Neural progenitor cell (in vitro differentiated cells): ENCODE data around the gene HMX1.

Experiments used
- CTCF ChIP-seq: fragments of 200-600 bp; sonication (generic); IDR thresholded peaks from 2 replicates; pipeline ENCODE4 v1.5.1; 2017; ENCODE audit warnings: antibody characterized with exemption, mild to moderate bottlenecking
- EZH2 ChIP-seq: fragments of 200-600 bp; sonication (generic); IDR thresholded peaks from 2 replicates; pipeline ENCODE4 v1.6.1; 2017; ENCODE audit warnings: antibody characterized with exemption, mild to moderate bottlenecking, moderate library complexity

GRCh38 chr4:8830611-8831200 lies 40.9 kb downstream of the HMX1 start:
- TF ChIP-seq CTCF (no peak), EZH2 (no peak)
